Measurements from ENCODE around the gene BAG3.
"Not testable (repeated sequence)": the region's sequence is repeated elsewhere in the genome, so short reads cannot be mapped to it uniquely, and the experiment has no call there.

BAG3 gene

DNA sequence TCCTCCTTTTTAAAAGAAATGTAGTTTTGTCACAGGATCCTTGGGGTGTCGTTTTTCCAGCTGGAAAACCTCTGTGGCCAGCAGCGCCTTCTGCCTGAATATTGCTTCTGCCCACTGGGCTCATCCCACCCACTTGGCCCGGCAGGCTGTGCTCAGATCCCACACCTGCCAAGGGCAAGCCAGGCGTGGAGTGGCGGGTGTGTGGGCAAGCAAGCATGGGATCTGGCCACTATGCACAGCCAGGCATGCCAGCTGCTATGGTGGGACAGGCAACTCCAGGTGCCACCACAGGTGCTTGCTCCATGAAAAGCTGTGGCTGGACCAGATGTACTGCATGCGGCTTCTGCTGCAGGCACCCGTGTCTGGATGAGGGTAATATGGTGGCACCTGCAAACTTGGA, 43.4 kb downstream of the BAG3 start:
- H3K4me1 ChIP-seq (ENCODE audit: insufficient read depth, low read length) = peaks cover 10% of the 10 kb centered on the region
- H3K9me3 ChIP-seq (ENCODE audit: low read length) = peaks cover 3% of the 10 kb centered on the region
- H3K27me3 ChIP-seq (ENCODE audit: insufficient read depth, low read length) = no peaks in the 10 kb centered on the region
- no peaks in the 10 kb centered on the region for H3K36me3 ChIP-seq (ENCODE audit: insufficient read depth, low read length)
- H3K4me3 ChIP-seq (ENCODE audit: low read length) = no peak overlapping the region
- no peak overlapping the region for H2AFZ ChIP-seq (ENCODE audit: low read depth, low read length)

GRCh38 chr10:119700321-119700954, 49.3 kb downstream of the BAG3 start:
- Histone ChIP-seq H3K9me3 (ENCODE audit: low read length) (no peaks in the 10 kb centered on the region), H3K27me3 (ENCODE audit: insufficient read depth, low read length) (no peaks in the 10 kb centered on the region), H3K4me1 (ENCODE audit: insufficient read depth, low read length) (no peaks in the 10 kb centered on the region), H3K4me3 (ENCODE audit: low read length) (no peak overlapping the region), H2AFZ (ENCODE audit: low read depth, low read length) (no peak overlapping the region), H3K36me3 (ENCODE audit: insufficient read depth, low read length) (no peaks in the 10 kb centered on the region)

GRCh38 chr10:119701861-119702260, 50.7 kb downstream of the BAG3 start:
- H3K36me3 ChIP-seq (ENCODE audit: insufficient read depth, low read length) = no peaks in the 10 kb centered on the region
- H2AFZ ChIP-seq (ENCODE audit: low read depth, low read length) = no peak overlapping the region
- H3K9me3 ChIP-seq (ENCODE audit: low read length) = no peaks in the 10 kb centered on the region
- no peaks in the 10 kb centered on the region for H3K4me1 ChIP-seq (ENCODE audit: insufficient read depth, low read length)
- H3K4me3 ChIP-seq (ENCODE audit: low read length) = no peak overlapping the region
- H3K27me3 ChIP-seq (ENCODE audit: insufficient read depth, low read length) = no peaks in the 10 kb centered on the region

DNA sequence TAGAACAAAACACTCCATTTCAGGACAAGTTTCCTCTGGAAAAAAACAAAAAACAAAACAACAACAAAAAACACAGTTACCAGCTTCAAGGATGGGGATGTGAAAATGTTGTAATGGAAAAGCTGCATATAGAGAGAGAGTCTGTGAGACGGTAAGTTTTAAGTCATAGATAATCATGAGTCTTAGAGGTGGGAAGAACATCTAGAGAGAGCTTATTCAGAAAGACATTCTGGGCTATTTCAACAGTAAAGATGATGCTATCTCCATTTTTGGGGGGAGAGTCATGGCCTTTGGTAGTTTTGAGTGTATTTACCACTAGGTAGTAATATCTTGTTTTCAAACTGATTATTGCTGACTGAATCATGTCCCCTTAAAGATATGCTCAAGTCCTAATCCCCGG, 51.4 kb downstream of the BAG3 start:
- Histone ChIP-seq H3K36me3 (ENCODE audit: insufficient read depth, low read length) (no peaks in the 10 kb centered on the region), H3K4me1 (ENCODE audit: insufficient read depth, low read length) (no peaks in the 10 kb centered on the region), H2AFZ (ENCODE audit: low read depth, low read length) (no peak overlapping the region), H3K27me3 (ENCODE audit: insufficient read depth, low read length) (no peaks in the 10 kb centered on the region), H3K9me3 (ENCODE audit: low read length) (no peaks in the 10 kb centered on the region), H3K4me3 (ENCODE audit: low read length) (no peak overlapping the region)

DNA sequence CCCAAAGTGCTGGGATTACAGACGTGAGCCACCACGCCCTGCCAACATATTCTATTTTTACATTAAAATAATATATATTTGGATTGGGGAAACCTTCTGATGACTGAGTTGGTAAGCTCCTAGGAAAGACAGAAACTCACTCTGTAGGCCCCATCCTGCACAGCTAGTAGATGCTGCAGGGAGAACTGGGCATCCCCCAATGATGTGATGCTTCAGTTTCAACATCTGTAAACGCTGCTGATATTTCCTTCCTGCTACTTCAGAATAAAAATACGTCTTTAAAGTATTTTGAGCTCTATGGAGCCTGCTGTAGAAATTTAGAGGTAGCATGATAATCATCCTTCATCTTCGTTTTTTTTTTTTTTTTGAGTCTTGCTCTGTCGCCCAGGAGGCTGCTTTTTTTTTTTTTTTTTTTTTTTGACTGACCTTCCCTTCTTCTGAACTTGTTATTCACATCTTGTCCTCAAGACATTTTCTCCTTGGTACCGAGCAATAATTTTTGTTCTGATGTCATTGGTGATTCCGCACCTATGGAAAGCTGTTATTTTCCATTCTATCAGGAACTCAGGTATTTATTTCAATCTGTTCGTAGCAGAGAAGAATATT, 52.8 kb downstream of the BAG3 start:
- no peak overlapping the region for H2AFZ ChIP-seq (ENCODE audit: low read depth, low read length)
- no peaks in the 10 kb centered on the region for H3K4me1 ChIP-seq (ENCODE audit: insufficient read depth, low read length)
- no peaks in the 10 kb centered on the region for H3K9me3 ChIP-seq (ENCODE audit: low read length)
- no peaks in the 10 kb centered on the region for H3K36me3 ChIP-seq (ENCODE audit: insufficient read depth, low read length)
- H3K27me3 ChIP-seq (ENCODE audit: insufficient read depth, low read length) = no peaks in the 10 kb centered on the region
- no peak overlapping the region for H3K4me3 ChIP-seq (ENCODE audit: low read length)

DNA sequence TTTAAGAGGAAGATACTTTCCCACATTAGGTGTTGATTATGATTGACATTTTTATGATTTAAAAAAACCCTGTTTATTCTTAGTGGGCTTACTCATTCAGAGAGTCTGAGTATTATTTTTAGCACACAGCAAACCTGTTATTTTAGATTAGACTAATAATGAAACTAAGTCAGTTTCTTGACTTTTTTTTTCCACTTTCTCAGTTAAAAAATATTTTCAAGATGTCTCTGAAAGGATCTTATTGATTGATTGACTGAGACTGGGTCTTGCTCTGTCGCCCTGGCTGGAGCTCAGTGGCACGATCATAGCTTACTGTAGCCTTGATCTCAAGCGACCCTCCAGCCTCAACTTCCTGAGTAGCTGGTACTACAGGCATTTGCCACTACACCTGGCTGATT, 54.3 kb downstream of the BAG3 start:
- Histone ChIP-seq H3K36me3 (ENCODE audit: insufficient read depth, low read length) (no peaks in the 10 kb centered on the region), H3K4me1 (ENCODE audit: insufficient read depth, low read length) (no peaks in the 10 kb centered on the region), H3K4me3 (ENCODE audit: low read length) (no peak overlapping the region), H3K27me3 (ENCODE audit: insufficient read depth, low read length) (no peaks in the 10 kb centered on the region), H2AFZ (ENCODE audit: low read depth, low read length) (no peak overlapping the region), H3K9me3 (ENCODE audit: low read length) (no peaks in the 10 kb centered on the region)

- no peaks in the 10 kb centered on the region for H3K36me3 ChIP-seq (ENCODE audit: insufficient read depth, low read length)
- peaks cover 3% of the 10 kb centered on the region for H3K9me3 ChIP-seq (ENCODE audit: low read length)
- no peak overlapping the region for H2AFZ ChIP-seq (ENCODE audit: low read depth, low read length)
- H3K4me3 ChIP-seq (ENCODE audit: low read length) = no peak overlapping the region
- H3K4me1 ChIP-seq (ENCODE audit: insufficient read depth, low read length) = no peaks in the 10 kb centered on the region
- no peaks in the 10 kb centered on the region for H3K27me3 ChIP-seq (ENCODE audit: insufficient read depth, low read length)
Observed at GRCh38 chr10:119706521-119707278, 55.5 kb downstream of the BAG3 start.

DNA sequence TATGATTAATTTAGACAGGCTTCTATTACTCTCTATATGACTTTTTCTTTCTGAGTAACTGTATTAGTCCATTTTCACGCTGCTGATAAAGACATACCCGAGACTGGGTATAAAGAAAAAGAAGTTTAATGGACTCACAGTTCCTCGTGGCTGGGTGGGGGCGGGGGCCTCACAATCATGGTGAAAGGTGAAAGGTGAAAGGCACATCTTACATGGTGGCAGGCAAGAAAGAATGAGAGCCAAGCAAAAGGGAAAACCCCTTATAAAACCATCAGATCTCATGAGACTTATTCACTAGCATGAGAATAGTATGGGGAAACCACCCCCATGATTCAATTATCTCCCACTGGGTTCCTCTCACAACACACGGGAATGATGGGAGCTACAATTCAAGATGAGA, 56.2 kb downstream of the BAG3 start:
- not testable (repeated sequence) for H2AFZ ChIP-seq (ENCODE audit: low read depth, low read length); H3K9me3 ChIP-seq (ENCODE audit: low read length); H3K36me3 ChIP-seq (ENCODE audit: insufficient read depth, low read length); H3K4me1 ChIP-seq (ENCODE audit: insufficient read depth, low read length); H3K27me3 ChIP-seq (ENCODE audit: insufficient read depth, low read length); H3K4me3 ChIP-seq (ENCODE audit: low read length)

- not testable (repeated sequence) for H3K36me3 ChIP-seq (ENCODE audit: insufficient read depth, low read length); H3K9me3 ChIP-seq (ENCODE audit: low read length); H3K4me1 ChIP-seq (ENCODE audit: insufficient read depth, low read length); H3K4me3 ChIP-seq (ENCODE audit: low read length); H3K27me3 ChIP-seq (ENCODE audit: insufficient read depth, low read length); H2AFZ ChIP-seq (ENCODE audit: low read depth, low read length)
Observed at GRCh38 chr10:119710935-119711334, 59.8 kb downstream of the BAG3 start.

DNA sequence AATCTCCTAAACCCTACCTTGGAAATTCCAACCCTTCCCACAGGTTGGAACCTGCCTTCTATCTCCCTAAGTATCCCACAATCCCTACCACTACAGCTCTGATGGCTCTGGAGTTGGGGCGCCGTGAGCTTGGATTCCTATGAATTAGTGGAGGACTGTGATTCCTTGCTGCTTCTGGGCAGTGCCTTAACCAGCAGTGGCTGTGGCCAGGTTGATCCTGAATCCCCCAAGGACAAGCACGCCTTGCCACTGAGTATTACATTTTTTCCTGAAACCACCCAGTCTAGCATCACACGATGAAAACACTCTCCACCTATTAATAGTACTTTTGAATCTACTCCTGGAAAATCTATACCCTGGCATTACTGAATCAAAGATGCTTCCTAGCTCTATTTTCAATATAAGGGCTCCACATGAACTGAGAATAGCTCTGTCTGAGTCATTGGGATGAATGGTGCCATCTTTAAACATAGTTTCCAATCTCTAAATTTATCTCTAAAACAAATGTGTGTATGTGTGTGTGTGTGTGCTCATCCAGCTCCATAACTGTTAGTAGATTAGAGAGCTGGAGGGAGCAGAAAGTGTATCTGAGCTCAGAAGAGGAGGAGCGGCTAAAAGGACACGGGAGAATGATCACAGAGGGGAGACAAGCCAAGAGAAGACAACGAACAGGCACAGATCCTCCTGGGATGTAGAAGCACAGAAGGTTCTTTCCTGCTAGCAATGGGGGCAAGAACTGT, 62.7 kb downstream of the BAG3 start:
- Histone ChIP-seq H2AFZ (ENCODE audit: low read depth, low read length) (no peak overlapping the region), H3K9me3 (ENCODE audit: low read length) (peaks cover 3% of the 10 kb centered on the region), H3K4me1 (ENCODE audit: insufficient read depth, low read length) (peaks cover 3% of the 10 kb centered on the region), H3K27me3 (ENCODE audit: insufficient read depth, low read length) (no peaks in the 10 kb centered on the region), H3K36me3 (ENCODE audit: insufficient read depth, low read length) (no peaks in the 10 kb centered on the region), H3K4me3 (ENCODE audit: low read length) (no peak overlapping the region)

DNA sequence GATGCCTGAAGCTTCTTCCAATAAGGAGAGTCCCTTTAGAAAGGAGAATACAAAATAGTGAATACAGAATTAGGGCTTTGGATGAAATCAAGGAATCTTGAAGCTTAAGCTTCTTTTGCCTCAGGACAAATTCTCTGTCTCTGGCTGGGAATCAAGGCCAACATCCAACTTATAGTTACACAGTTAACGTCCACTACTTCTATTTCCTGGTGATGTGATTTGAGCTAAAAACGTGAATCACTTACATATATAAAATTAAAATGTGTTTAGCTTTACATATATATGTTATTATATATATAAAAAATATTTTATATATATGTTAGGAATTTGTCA, 63.3 kb downstream of the BAG3 start:
- no peak overlapping the region for H3K4me3 ChIP-seq (ENCODE audit: low read length)
- peaks cover 3% of the 10 kb centered on the region for H3K4me1 ChIP-seq (ENCODE audit: insufficient read depth, low read length)
- H3K9me3 ChIP-seq (ENCODE audit: low read length) = peaks cover 3% of the 10 kb centered on the region
- no peaks in the 10 kb centered on the region for H3K36me3 ChIP-seq (ENCODE audit: insufficient read depth, low read length)
- no peak overlapping the region for H2AFZ ChIP-seq (ENCODE audit: low read depth, low read length)
- H3K27me3 ChIP-seq (ENCODE audit: insufficient read depth, low read length) = no peaks in the 10 kb centered on the region

DNA sequence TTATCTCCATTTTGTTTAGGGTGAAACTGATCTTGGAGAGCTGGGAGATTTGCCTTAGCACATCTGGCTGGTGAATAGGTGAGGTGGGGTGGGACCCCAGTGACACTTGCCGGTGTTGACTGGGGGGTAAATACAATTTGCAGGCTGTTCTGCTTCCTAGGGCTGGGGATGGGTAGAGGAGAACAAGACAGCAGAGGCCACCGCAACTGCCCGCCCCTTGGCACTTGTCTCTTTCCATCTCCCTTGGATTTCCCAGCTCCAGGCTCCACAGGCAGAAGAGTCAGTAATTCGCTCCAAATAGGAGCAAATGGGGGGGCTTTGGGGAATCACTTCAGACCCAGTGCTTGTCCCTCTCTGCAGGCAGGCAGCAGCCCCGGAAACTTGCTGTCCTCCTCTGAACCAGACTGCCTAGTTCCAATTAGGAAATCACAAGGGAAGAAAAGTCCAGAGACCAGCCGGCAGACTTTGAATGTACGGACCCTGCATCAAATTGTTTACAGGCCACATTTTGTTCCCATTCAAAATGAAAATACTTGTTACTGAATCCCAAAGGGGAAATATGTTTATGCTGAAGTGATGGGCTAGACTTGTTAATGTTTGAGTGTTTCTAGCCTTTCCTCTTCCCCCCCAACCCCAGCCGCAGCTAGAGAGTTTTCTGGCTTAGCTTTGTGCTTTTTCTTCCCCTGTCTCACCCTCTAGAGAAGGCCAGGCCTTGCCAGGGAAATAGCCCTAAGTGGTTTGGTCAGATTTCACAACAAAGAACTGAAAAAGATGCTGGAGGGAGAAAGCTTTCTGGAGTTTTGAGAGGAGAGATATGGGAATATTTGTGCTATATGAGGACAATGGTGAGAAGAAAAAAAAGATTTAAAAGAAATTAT, 64.7 kb downstream of the BAG3 start:
- Histone ChIP-seq H3K4me1 (ENCODE audit: insufficient read depth, low read length) (peaks cover 3% of the 10 kb centered on the region), H3K27me3 (ENCODE audit: insufficient read depth, low read length) (no peaks in the 10 kb centered on the region), H2AFZ (ENCODE audit: low read depth, low read length) (peak overlapping the region; percentile 41), H3K36me3 (ENCODE audit: insufficient read depth, low read length) (no peaks in the 10 kb centered on the region), H3K4me3 (ENCODE audit: low read length) (no peak overlapping the region), H3K9me3 (ENCODE audit: low read length) (peaks cover 5% of the 10 kb centered on the region)

Data from neuron (in vitro differentiated cells).